K562 (cell line): Measurements from ENCODE around the gene WLS. TPM values are rescaled to one million over a fixed set of nuclear protein-coding genes. Genes with fewer than 3 reads are reported as not detected.

Experiments used
- ATAC-seq: fragments of 200-7000 bp; cut with Tn5 transposase; 3 replicates; pipeline ENCODE4 v1.9.1; 2020; ENCODE audit warnings: moderate library complexity
- BruUV-seq: library from RNA; stranded (reverse); fragments of 400-500 nt; replicated peaks from 2 replicates; lab custom pipeline; 2021; lab: Mats Ljungman, UMichigan
- CTCF ChIA-PET: fragments of 300-600 bp; formaldehyde crosslinking; extraction: SDS; loops from one replicate; lab custom pipeline; 2021; ENCODE audit warnings: low intra/inter-chr PET ratio; lab: Yijun Ruan, JAX
- POLR2A ChIA-PET: fragments of 300-600, 350-650 bp; sonication (Branson Sonifier 250); formaldehyde crosslinking; extraction: SDS; loops from one replicate; lab custom pipeline; 2021; ENCODE audit warnings: antibody characterized with exemption, inconsistent platforms; lab: Yijun Ruan, JAX
- DNase-seq, 4 experiments: peaks; one replicate each; pipeline versions ENCODE4 v3.0.0 to v3.0.0-alpha.2; 2011 to 2018; ENCODE audit warnings: low spot score in 3 of 4, mixed read lengths in 3 of 4; ENCODE audit errors: extremely low read depth in 1 of 4
- FAIRE-seq: peaks from 2 replicates; lab custom pipeline; 2011; peaks lifted over from hg19 to GRCh38; lab: Jason Lieb, UNC
- H2AFZ ChIP-seq: 2 replicates; pipeline ENCODE4 v1.6.0; 2011; ENCODE audit warnings: low read depth, low read length, control low read depth, inconsistent platforms
- H3K27ac ChIP-seq: fragments of 200-600 bp; 3 replicates; pipeline ENCODE4 v1.8.0; 2011; ENCODE audit warnings: low read depth, mild to moderate bottlenecking, control low read depth, inconsistent platforms, low read length, moderate library complexity, mixed read lengths; ENCODE audit errors: extremely low read depth
- H3K27me3 ChIP-seq, 2 experiments: fragments of 300-600 bp in 1 of 2; 2 replicates in 1 of 2; 3 replicates in 1 of 2; pipeline versions ENCODE4 v1.6.0 to v1.8.0; 2011; ENCODE audit warnings: inconsistent platforms in 2 of 2, low read length in 2 of 2, mild to moderate bottlenecking in 1 of 2, mixed read lengths in 1 of 2, moderate library complexity in 1 of 2; ENCODE audit not compliant: control insufficient read depth in 2 of 2, insufficient read depth in 2 of 2
- H3K36me3 ChIP-seq: fragments of 300-600 bp; 3 replicates; pipeline ENCODE4 v1.8.0; 2011; ENCODE audit warnings: mild to moderate bottlenecking, low read length, inconsistent platforms; ENCODE audit not compliant: control insufficient read depth, insufficient read depth
- H3K4me1 ChIP-seq, 2 experiments: fragments of 200-600 bp in 1 of 2; replicated peaks in 1 of 2; 2 replicates in 1 of 2; 3 replicates in 1 of 2; pipeline versions ENCODE4 v1.5.1 to v1.8.0; 2011; ENCODE audit warnings: inconsistent platforms in 2 of 2, low read length in 2 of 2, mild to moderate bottlenecking in 1 of 2, mixed read lengths in 1 of 2, moderate library complexity in 1 of 2; ENCODE audit not compliant: control insufficient read depth in 2 of 2, insufficient read depth in 2 of 2
- H3K4me2 ChIP-seq: 2 replicates; pipeline ENCODE4 v1.6.1; 2011; ENCODE audit warnings: low read length, control low read depth, inconsistent platforms, mixed read lengths; ENCODE audit not compliant: insufficient read depth
- H3K4me3 ChIP-seq: fragments of 200-600 bp; sonication (generic), shearing (Covaris generic); 2 replicates; pipeline ENCODE4 v1.5.1; 2016; ENCODE audit warnings: control low read depth, inconsistent platforms
- H3K79me2 ChIP-seq: fragments of 200-600 bp; 3 replicates; pipeline ENCODE4 v1.8.0; 2011; ENCODE audit warnings: low read length, inconsistent platforms; ENCODE audit not compliant: control insufficient read depth, insufficient read depth
- H3K9ac ChIP-seq, 2 experiments: 2 replicates each; pipeline versions ENCODE4 v1.6.0 to v1.6.1; 2011; ENCODE audit warnings: low read depth in 2 of 2, low read length in 2 of 2, control low read depth in 1 of 2, inconsistent platforms in 1 of 2, mild to moderate bottlenecking in 1 of 2, mixed read lengths in 1 of 2; ENCODE audit not compliant: insufficient read depth in 1 of 2
- H3K9me1 ChIP-seq: one replicate; pipeline ENCODE4 v1.6.0; 2011; ENCODE audit warnings: inconsistent platforms, mild to moderate bottlenecking, low read length, moderate library complexity; ENCODE audit not compliant: control insufficient read depth, insufficient read depth
- H3K9me3 ChIP-seq: replicated peaks from 2 replicates; pipeline ENCODE4 v1.5.1; 2011; ENCODE audit warnings: low read depth, low read length, inconsistent platforms; ENCODE audit not compliant: control insufficient read depth, insufficient read depth
- H4K20me1 ChIP-seq: replicated peaks from 2 replicates; pipeline ENCODE4 v1.6.1; 2011; ENCODE audit warnings: low read length, inconsistent platforms, mixed read lengths; ENCODE audit not compliant: control insufficient read depth, insufficient read depth
- JUNB ChIP-seq: fragments of 450-650 bp; formaldehyde crosslinking; conservative IDR thresholded peaks from 2 replicates; pipeline ENCODE4 v1.4.0; 2020; ENCODE audit warnings: mild to moderate bottlenecking
- NCOR1 ChIP-seq: fragments of 450-650 bp; IDR thresholded peaks from 2 replicates; pipeline ENCODE4 v1.6.1; 2016; ENCODE audit warnings: mild to moderate bottlenecking, moderate library complexity
- PCBP2 ChIP-seq: fragments of 200-400 bp; formaldehyde crosslinking; IDR thresholded peaks from 2 replicates; pipeline ENCODE4 v1.6.1; 2018; ENCODE audit warnings: low read length, low read depth, mild to moderate bottlenecking, moderate library complexity; ENCODE audit not compliant: poor library complexity, severe bottlenecking
- RBM34 ChIP-seq: fragments of 200-400 bp; formaldehyde crosslinking; IDR thresholded peaks from 2 replicates; pipeline ENCODE4 v1.6.1; 2018; ENCODE audit warnings: low read length, borderline replicate concordance; ENCODE audit not compliant: insufficient read depth
- RFX1 ChIP-seq: fragments of 450-650 bp; IDR thresholded peaks from 2 replicates; pipeline ENCODE4 v1.6.1; 2016; ENCODE audit warnings: mild to moderate bottlenecking, moderate library complexity
- WGBS: fragments of 100-300 bp; shearing (Covaris generic); methylation state at CpG from one replicate; pipeline ENCODE4 v1.1.6; 2016; ENCODE audit warnings: low coverage, mixed read lengths; ENCODE audit not compliant: insufficient coverage; ENCODE audit errors: missing lambda C conversion rate; 5-methylcytosine and 5-hydroxymethylcytosine counted together
- in situ Hi-C: fragments of 300-500 bp; cut with MboI; formaldehyde crosslinking; loops from 4 replicates; pipeline ENCODE4 v1.15.0; 2018; ENCODE audit warnings: inconsistent platforms, mixed read lengths
- intact Hi-C: fragments of 100-400 bp; cut with micrococcal nuclease; formaldehyde crosslinking; loops from 2 replicates; pipeline ENCODE4 v1.14.2; 2022
- polyA plus RNA-seq, 8 experiments: library from polyadenylated mRNA; depleted of rRNA in 4 of 8; stranded (reverse) in 5 of 8; unstranded in 3 of 8; fragments of >200 nt; fragmentation: Nextera tagmentation in 2 of 8; fragmentation: Illumina TruSeq in 1 of 8; extraction: Ambion mirVana in 2 of 8; extraction: Trizol in 1 of 8; gene quantifications; 2 replicates each; pipeline versions ENCODE4 v1.2.1 to v1.2.3, GENCODE V29; 2011 to 2014; ENCODE audit warnings: inconsistent platforms in 1 of 8, missing spikeins in 1 of 8
- total RNA-seq, 7 experiments: library from RNA; depleted of rRNA in 6 of 7; stranded (reverse); fragments of >200 nt in 6 of 7; fragmentation: Illumina TruSeq in 2 of 7; extraction: Trizol in 2 of 7; gene quantifications; 2 replicates each; pipeline versions ENCODE4 v1.2.1 to v1.2.3, GENCODE V29; 2011 to 2021; ENCODE audit warnings: low replicate concordance in 1 of 7
- TF ChIP-seq, protein P1 (sequence below): fragments of 450-650 bp; formaldehyde crosslinking; IDR thresholded peaks from 2 replicates; pipeline ENCODE4 v1.4.0; 2022; ENCODE audit warnings: missing genetic modification characterization
- TF ChIP-seq, protein P2 (sequence below): sonication (generic); formaldehyde crosslinking; IDR thresholded peaks from 2 replicates; pipeline ENCODE4 v1.8.0; 2022; ENCODE audit warnings: mild to moderate bottlenecking, missing genetic modification reagents
- TF ChIP-seq, protein P3 (sequence below): IDR thresholded peaks from 3 replicates; pipeline ENCODE4 v1.6.1; 2011; ENCODE audit warnings: borderline replicate concordance, mild to moderate bottlenecking, moderate library complexity; ENCODE audit not compliant: insufficient read length; ENCODE audit errors: extremely low read depth

Gene WLS
- total and polyA plus RNA-seq, 9 of the 15 experiments (the other 6 are each of a cell fraction or from before 2014, with no cell fraction given): 0.47 TPM; not detected in 8

DNA sequence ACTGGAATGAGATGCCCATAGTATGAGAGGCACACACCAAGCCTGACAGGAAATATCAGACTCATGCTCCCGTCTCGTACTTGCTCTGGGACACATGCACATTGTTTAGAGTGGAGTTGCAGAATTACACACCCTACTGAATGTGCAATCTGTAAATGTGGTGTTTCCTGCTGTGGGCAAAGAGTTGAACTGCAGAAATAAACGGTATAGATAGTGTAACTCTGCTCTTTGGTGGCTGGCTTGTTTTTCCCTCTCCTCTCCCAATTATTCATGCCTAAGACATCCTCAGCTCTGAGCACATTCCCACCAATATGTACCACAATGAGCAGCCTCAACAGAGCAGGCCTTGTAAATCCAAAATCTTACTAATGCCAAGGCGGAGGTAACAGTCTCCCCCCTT, 91.8 kb downstream of the WLS start:
- H3K36me3 ChIP-seq: no peaks in the 10 kb centered on the region
- H3K27me3 ChIP-seq: 0 out of 5 replicates have a peak, but pooled peaks cover 0 to 5% of the 10 kb centered on the region in 2 experiments
- no peak overlapping the region for H3K9ac ChIP-seq
- H4K20me1 ChIP-seq: no peaks in the 10 kb centered on the region
- intact Hi-C loops (no loop called here), in situ Hi-C loops (no loop called here)
- no peak overlapping the region for H2AFZ ChIP-seq
- no peak overlapping the region for H3K4me2 ChIP-seq
- H3K4me1 ChIP-seq: no peaks in the 10 kb centered on the region
- DNase-seq: no peak
- ChIA-PET POLR2A (interaction anchor here (0.7 kb wide), 1 partner anchor 186 kb away, joined by 3 read pairs; no protein-coding TSS in a partner anchor), CTCF (no interaction called here)
- no peak for TF ChIP-seq NCOR1
- TF ChIP-seq PCBP2: no peak
- no peak for TF ChIP-seq JUNB
- TF ChIP-seq, protein P1, sequence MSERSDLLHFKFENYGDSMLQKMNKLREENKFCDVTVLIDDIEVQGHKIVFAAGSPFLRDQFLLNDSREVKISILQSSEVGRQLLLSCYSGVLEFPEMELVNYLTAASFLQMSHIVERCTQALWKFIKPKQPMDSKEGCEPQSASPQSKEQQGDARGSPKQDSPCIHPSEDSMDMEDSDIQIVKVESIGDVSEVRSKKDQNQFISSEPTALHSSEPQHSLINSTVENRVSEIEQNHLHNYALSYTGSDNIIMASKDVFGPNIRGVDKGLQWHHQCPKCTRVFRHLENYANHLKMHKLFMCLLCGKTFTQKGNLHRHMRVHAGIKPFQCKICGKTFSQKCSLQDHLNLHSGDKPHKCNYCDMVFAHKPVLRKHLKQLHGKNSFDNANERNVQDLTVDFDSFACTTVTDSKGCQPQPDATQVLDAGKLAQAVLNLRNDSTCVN (CRISPR knock-in tag): no peak
- TF ChIP-seq, protein P2, sequence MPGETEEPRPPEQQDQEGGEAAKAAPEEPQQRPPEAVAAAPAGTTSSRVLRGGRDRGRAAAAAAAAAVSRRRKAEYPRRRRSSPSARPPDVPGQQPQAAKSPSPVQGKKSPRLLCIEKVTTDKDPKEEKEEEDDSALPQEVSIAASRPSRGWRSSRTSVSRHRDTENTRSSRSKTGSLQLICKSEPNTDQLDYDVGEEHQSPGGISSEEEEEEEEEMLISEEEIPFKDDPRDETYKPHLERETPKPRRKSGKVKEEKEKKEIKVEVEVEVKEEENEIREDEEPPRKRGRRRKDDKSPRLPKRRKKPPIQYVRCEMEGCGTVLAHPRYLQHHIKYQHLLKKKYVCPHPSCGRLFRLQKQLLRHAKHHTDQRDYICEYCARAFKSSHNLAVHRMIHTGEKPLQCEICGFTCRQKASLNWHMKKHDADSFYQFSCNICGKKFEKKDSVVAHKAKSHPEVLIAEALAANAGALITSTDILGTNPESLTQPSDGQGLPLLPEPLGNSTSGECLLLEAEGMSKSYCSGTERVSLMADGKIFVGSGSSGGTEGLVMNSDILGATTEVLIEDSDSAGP (CRISPR knock-in tag): no peak
- TF ChIP-seq RBM34: no peak
- TF ChIP-seq, protein P3, sequence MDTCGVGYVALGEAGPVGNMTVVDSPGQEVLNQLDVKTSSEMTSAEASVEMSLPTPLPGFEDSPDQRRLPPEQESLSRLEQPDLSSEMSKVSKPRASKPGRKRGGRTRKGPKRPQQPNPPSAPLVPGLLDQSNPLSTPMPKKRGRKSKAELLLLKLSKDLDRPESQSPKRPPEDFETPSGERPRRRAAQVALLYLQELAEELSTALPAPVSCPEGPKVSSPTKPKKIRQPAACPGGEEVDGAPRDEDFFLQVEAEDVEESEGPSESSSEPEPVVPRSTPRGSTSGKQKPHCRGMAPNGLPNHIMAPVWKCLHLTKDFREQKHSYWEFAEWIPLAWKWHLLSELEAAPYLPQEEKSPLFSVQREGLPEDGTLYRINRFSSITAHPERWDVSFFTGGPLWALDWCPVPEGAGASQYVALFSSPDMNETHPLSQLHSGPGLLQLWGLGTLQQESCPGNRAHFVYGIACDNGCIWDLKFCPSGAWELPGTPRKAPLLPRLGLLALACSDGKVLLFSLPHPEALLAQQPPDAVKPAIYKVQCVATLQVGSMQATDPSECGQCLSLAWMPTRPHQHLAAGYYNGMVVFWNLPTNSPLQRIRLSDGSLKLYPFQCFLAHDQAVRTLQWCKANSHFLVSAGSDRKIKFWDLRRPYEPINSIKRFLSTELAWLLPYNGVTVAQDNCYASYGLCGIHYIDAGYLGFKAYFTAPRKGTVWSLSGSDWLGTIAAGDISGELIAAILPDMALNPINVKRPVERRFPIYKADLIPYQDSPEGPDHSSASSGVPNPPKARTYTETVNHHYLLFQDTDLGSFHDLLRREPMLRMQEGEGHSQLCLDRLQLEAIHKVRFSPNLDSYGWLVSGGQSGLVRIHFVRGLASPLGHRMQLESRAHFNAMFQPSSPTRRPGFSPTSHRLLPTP: no peak
- TF ChIP-seq RFX1: no peak
- H3K79me2 ChIP-seq: no peaks in the 10 kb centered on the region
- H3K4me3 ChIP-seq: no peak overlapping the region
- no TSS peak for BruUV-seq
- H3K9me1 ChIP-seq: no peaks in the 10 kb centered on the region
- H3K27ac ChIP-seq: no peak overlapping the region
- no peak for ATAC-seq
- no peaks in the 10 kb centered on the region for H3K9me3 ChIP-seq
- WGBS: 0% methylated on average over 3 of the region's 4 CpGs
- FAIRE-seq: no peak
